K562 (cell line): ENCODE measurements around the gene EXOC7. TPM values are rescaled to one million over a fixed set of nuclear protein-coding genes. Genes with fewer than 3 reads are reported as not detected.

ENCODE experiments used
- ATAC-seq: fragments of 200-7000 bp; cut with Tn5 transposase; 3 replicates; pipeline ENCODE4 v1.9.1; 2020; ENCODE audit warnings: moderate library complexity
- BruUV-seq: library from RNA; stranded (reverse); fragments of 400-500 nt; replicated peaks from 2 replicates; lab custom pipeline; 2021; lab: Mats Ljungman, UMichigan
- CTCF ChIA-PET: fragments of 300-600 bp; formaldehyde crosslinking; extraction: SDS; loops from one replicate; lab custom pipeline; 2021; ENCODE audit warnings: low intra/inter-chr PET ratio; lab: Yijun Ruan, JAX
- POLR2A ChIA-PET: fragments of 300-600, 350-650 bp; sonication (Branson Sonifier 250); formaldehyde crosslinking; extraction: SDS; loops from one replicate; lab custom pipeline; 2021; ENCODE audit warnings: antibody characterized with exemption, inconsistent platforms; lab: Yijun Ruan, JAX
- DNase-seq, 4 experiments: peaks; one replicate each; pipeline versions ENCODE4 v3.0.0 to v3.0.0-alpha.2; 2011 to 2018; ENCODE audit warnings: low spot score in 3 of 4, mixed read lengths in 3 of 4; ENCODE audit errors: extremely low read depth in 1 of 4
- FAIRE-seq: peaks from 2 replicates; lab custom pipeline; 2011; peaks lifted over from hg19 to GRCh38; lab: Jason Lieb, UNC
- H2AFZ ChIP-seq: 2 replicates; pipeline ENCODE4 v1.6.0; 2011; ENCODE audit warnings: low read depth, low read length, control low read depth, inconsistent platforms
- H3K27ac ChIP-seq: fragments of 200-600 bp; 3 replicates; pipeline ENCODE4 v1.8.0; 2011; ENCODE audit warnings: low read depth, mild to moderate bottlenecking, control low read depth, inconsistent platforms, low read length, moderate library complexity, mixed read lengths; ENCODE audit errors: extremely low read depth
- H3K27me3 ChIP-seq, 2 experiments: fragments of 300-600 bp in 1 of 2; 2 replicates in 1 of 2; 3 replicates in 1 of 2; pipeline versions ENCODE4 v1.6.0 to v1.8.0; 2011; ENCODE audit warnings: inconsistent platforms in 2 of 2, low read length in 2 of 2, mild to moderate bottlenecking in 1 of 2, mixed read lengths in 1 of 2, moderate library complexity in 1 of 2; ENCODE audit not compliant: control insufficient read depth in 2 of 2, insufficient read depth in 2 of 2
- H3K36me3 ChIP-seq: fragments of 300-600 bp; 3 replicates; pipeline ENCODE4 v1.8.0; 2011; ENCODE audit warnings: mild to moderate bottlenecking, low read length, inconsistent platforms; ENCODE audit not compliant: control insufficient read depth, insufficient read depth
- H3K4me1 ChIP-seq, 2 experiments: fragments of 200-600 bp in 1 of 2; replicated peaks in 1 of 2; 2 replicates in 1 of 2; 3 replicates in 1 of 2; pipeline versions ENCODE4 v1.5.1 to v1.8.0; 2011; ENCODE audit warnings: inconsistent platforms in 2 of 2, low read length in 2 of 2, mild to moderate bottlenecking in 1 of 2, mixed read lengths in 1 of 2, moderate library complexity in 1 of 2; ENCODE audit not compliant: control insufficient read depth in 2 of 2, insufficient read depth in 2 of 2
- H3K4me2 ChIP-seq: 2 replicates; pipeline ENCODE4 v1.6.1; 2011; ENCODE audit warnings: low read length, control low read depth, inconsistent platforms, mixed read lengths; ENCODE audit not compliant: insufficient read depth
- H3K4me3 ChIP-seq: fragments of 200-600 bp; sonication (generic), shearing (Covaris generic); 2 replicates; pipeline ENCODE4 v1.5.1; 2016; ENCODE audit warnings: control low read depth, inconsistent platforms
- H3K79me2 ChIP-seq: fragments of 200-600 bp; 3 replicates; pipeline ENCODE4 v1.8.0; 2011; ENCODE audit warnings: low read length, inconsistent platforms; ENCODE audit not compliant: control insufficient read depth, insufficient read depth
- H3K9ac ChIP-seq, 2 experiments: 2 replicates each; pipeline versions ENCODE4 v1.6.0 to v1.6.1; 2011; ENCODE audit warnings: low read depth in 2 of 2, low read length in 2 of 2, control low read depth in 1 of 2, inconsistent platforms in 1 of 2, mild to moderate bottlenecking in 1 of 2, mixed read lengths in 1 of 2; ENCODE audit not compliant: insufficient read depth in 1 of 2
- H3K9me1 ChIP-seq: one replicate; pipeline ENCODE4 v1.6.0; 2011; ENCODE audit warnings: inconsistent platforms, mild to moderate bottlenecking, low read length, moderate library complexity; ENCODE audit not compliant: control insufficient read depth, insufficient read depth
- H3K9me3 ChIP-seq: replicated peaks from 2 replicates; pipeline ENCODE4 v1.5.1; 2011; ENCODE audit warnings: low read depth, low read length, inconsistent platforms; ENCODE audit not compliant: control insufficient read depth, insufficient read depth
- H4K20me1 ChIP-seq: replicated peaks from 2 replicates; pipeline ENCODE4 v1.6.1; 2011; ENCODE audit warnings: low read length, inconsistent platforms, mixed read lengths; ENCODE audit not compliant: control insufficient read depth, insufficient read depth
- SIN3B ChIP-seq: fragments of 450-650 bp; IDR thresholded peaks from 2 replicates; pipeline ENCODE4 v1.6.1; 2017; ENCODE audit warnings: low read depth, mild to moderate bottlenecking, moderate library complexity
- WGBS: fragments of 100-300 bp; shearing (Covaris generic); methylation state at CpG from one replicate; pipeline ENCODE4 v1.1.6; 2016; ENCODE audit warnings: low coverage, mixed read lengths; ENCODE audit not compliant: insufficient coverage; ENCODE audit errors: missing lambda C conversion rate; 5-methylcytosine and 5-hydroxymethylcytosine counted together
- in situ Hi-C: fragments of 300-500 bp; cut with MboI; formaldehyde crosslinking; loops from 4 replicates; pipeline ENCODE4 v1.15.0; 2018; ENCODE audit warnings: inconsistent platforms, mixed read lengths
- intact Hi-C: fragments of 100-400 bp; cut with micrococcal nuclease; formaldehyde crosslinking; loops from 2 replicates; pipeline ENCODE4 v1.14.2; 2022
- polyA plus RNA-seq, 8 experiments: library from polyadenylated mRNA; depleted of rRNA in 4 of 8; stranded (reverse) in 5 of 8; unstranded in 3 of 8; fragments of >200 nt; fragmentation: Nextera tagmentation in 2 of 8; fragmentation: Illumina TruSeq in 1 of 8; extraction: Ambion mirVana in 2 of 8; extraction: Trizol in 1 of 8; gene quantifications; 2 replicates each; pipeline versions ENCODE4 v1.2.1 to v1.2.3, GENCODE V29; 2011 to 2014; ENCODE audit warnings: inconsistent platforms in 1 of 8, missing spikeins in 1 of 8
- total RNA-seq, 7 experiments: library from RNA; depleted of rRNA in 6 of 7; stranded (reverse); fragments of >200 nt in 6 of 7; fragmentation: Illumina TruSeq in 2 of 7; extraction: Trizol in 2 of 7; gene quantifications; 2 replicates each; pipeline versions ENCODE4 v1.2.1 to v1.2.3, GENCODE V29; 2011 to 2021; ENCODE audit warnings: low replicate concordance in 1 of 7
- TF ChIP-seq, protein P1 (sequence below), 3 experiments: IDR thresholded peaks in 2 of 3; conservative IDR thresholded peaks in 1 of 3; 2 replicates each; pipeline ENCODE4 v1.5.1; 2011 to 2012; ENCODE audit warnings: low read length in 3 of 3, mild to moderate bottlenecking in 3 of 3, control low read depth in 2 of 3, improper control_type of control experiment in 1 of 3, inconsistent platforms in 1 of 3, low read depth in 1 of 3, mixed read lengths in 1 of 3, moderate library complexity in 1 of 3; ENCODE audit not compliant: insufficient read depth in 2 of 3

The EXOC7 gene
- total and polyA plus RNA-seq, 9 of the 15 experiments (the other 6 are each of a cell fraction or from before 2014, with no cell fraction given) = 18.6 to 57.0 (median 35.0) TPM

DNA sequence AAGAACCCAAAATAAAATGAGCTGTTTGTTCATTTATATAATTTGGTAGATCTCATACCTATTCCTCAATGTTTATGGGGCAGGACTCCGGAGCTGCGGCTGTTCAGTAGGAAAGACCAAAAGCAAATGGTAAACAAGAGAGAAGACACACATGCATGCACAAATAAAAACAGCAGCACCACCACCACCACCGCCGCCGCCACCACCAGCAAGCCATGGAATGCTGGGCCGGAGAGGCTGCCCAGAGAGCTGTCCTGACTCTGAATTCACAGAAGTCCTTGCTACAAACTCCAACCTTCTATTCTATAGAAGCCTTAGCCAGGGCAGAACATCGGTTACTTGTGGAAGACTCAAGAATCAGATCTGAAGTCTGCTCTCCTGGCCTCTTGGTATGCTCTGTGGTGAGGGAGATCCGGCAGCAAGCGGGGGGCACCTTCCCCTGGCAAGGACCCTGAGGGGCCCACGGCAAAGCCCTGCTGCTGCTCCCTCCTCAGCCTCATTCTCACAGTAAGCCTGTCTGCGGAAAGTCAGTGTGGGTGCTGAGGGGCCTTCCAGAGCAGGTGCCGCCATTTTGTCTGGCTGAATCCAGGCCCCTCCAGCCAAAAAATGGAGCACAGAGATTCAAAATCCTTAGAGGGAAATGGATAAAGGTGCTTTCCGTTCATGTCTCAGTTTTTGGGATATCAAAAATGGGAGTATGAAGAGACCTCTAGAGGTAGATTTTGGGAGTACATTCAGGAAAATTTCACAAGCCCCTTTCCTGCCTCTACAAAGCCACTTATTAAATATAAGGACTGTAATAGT, 43.8 kb upstream of the EXOC7 start:
- Histone ChIP-seq H3K79me2 (no peaks in the 10 kb centered on the region), H3K27ac (no peak overlapping the region), H3K36me3 (peaks cover 33% of the 10 kb centered on the region; the same call in 2 of the 3 replicates), H3K4me2 (no peak overlapping the region), H3K4me3 (no peak overlapping the region), H4K20me1 (peaks cover 4% of the 10 kb centered on the region; the same call in 1 of the 2 replicates), H3K9ac (no peak overlapping the region), H3K27me3 (no peaks in the 10 kb centered on the region), H3K9me3 (no peaks in the 10 kb centered on the region), H3K4me1 (0 out of 5 replicates have a peak, but pooled peaks cover 0 to 3% of the 10 kb centered on the region in 2 experiments), H2AFZ (no peak overlapping the region), H3K9me1 (no peaks in the 10 kb centered on the region)
- DNase-seq = no peak
- ChIA-PET POLR2A (interaction anchor here (0.5 kb wide), 1 partner anchor 97 kb away, joined by 3 read pairs; no protein-coding TSS in a partner anchor), CTCF (interaction anchor here (0.7 to 2.8 kb wide), 2 partner anchors 26 to 1347 kb away, joined by 3 to 12 read pairs; no protein-coding TSS in a partner anchor)
- FAIRE-seq = peak; percentile 48
- WGBS = 86% methylated on average over 13 of the region's 13 CpGs
- ATAC-seq = 0 out of 3 replicates have a peak, but pooled peaks have one; percentile 19
- in situ Hi-C loops (no loop called here), intact Hi-C loops (no loop called here)
- BruUV-seq = no TSS peak
- TF ChIP-seq SIN3B = no peak
- TF ChIP-seq, protein P1, sequence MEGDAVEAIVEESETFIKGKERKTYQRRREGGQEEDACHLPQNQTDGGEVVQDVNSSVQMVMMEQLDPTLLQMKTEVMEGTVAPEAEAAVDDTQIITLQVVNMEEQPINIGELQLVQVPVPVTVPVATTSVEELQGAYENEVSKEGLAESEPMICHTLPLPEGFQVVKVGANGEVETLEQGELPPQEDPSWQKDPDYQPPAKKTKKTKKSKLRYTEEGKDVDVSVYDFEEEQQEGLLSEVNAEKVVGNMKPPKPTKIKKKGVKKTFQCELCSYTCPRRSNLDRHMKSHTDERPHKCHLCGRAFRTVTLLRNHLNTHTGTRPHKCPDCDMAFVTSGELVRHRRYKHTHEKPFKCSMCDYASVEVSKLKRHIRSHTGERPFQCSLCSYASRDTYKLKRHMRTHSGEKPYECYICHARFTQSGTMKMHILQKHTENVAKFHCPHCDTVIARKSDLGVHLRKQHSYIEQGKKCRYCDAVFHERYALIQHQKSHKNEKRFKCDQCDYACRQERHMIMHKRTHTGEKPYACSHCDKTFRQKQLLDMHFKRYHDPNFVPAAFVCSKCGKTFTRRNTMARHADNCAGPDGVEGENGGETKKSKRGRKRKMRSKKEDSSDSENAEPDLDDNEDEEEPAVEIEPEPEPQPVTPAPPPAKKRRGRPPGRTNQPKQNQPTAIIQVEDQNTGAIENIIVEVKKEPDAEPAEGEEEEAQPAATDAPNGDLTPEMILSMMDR (IDR thresholded peaks at IDR 0.05 in 2 of 3, conservative IDR thresholded peaks at IDR 0.05 in 1 of 3; ENCODE audit: insufficient read depth in 2 of 3, low read depth in 1 of 3, low read length in 3 of 3) = peak; percentile 11 to 53 (median 49); a peak in 4 of 6 replicates
